Effector CD4-positive, alpha-beta T cell (primary cell): ENCODE measurements around the gene CNTNAP2.
"Not testable (repeated sequence)": the region's sequence is repeated elsewhere in the genome, so short reads cannot be mapped to it uniquely, and the experiment has no call there.

Source experiments
- DNase-seq: peaks from one replicate; pipeline ENCODE4 v3.0.0-alpha.2; 2020

The CNTNAP2 gene

DNA sequence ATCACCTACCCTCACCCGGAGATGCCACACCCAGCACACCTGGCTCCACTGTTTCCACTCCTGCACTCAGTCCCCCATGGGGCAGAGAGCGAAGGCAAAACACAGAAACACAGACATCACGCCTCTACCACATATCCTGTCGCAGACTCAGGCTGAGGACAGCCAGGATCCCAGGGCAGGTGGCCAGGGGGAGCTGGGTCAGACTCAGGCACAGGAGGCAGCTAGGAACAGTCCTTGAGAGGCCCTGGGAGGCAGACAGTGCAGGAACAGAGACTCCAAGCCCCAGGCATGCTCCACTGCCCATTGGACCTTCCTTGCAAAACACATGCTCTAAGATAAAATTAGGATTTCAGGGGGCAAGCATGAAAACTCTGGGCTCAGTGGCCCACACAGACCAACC, 2319.5 kb downstream of the CNTNAP2 start:
- DNase-seq: no peak

DNA sequence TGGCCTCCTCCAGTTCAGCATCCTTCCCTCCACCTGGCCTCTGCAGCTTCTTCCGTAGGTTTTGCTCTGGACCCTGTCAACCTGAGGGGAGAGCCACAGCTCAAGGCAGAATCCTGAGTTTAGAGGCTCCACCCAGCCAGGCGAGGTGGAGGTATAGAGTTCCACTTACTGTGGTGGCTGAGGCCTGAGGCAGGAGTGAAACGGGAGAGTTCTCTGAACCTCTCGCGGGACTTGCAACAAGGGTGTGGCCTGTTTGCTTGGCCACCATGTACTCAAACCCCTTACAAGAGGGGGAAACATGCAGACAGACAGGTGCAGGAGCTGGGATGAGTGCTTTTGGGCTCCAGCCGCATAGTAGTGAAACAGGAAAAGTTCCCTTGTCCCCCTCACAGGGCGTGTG, 2320.0 kb downstream of the CNTNAP2 start:
- DNase-seq: no peak

DNA sequence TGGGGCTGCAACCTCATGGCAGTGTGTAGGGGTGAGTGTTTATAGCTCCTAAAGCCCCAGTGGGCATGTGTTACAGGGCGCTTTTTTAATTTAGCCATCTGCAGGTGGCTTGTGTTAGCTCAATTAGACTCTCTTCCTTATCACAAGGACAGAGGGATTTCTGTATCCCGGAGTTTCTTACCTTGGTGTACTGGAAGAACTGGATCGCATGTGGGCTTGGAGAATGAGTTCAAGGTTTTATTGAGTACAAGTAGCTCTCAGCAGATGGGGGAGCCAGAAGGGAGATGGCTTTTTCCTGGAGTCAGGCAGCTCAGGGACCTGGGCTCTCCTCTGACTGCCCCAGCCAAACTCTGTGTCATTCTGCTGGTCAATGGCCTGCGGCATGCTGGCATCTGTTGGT, 2320.4 kb downstream of the CNTNAP2 start:
- no peak for DNase-seq

DNA sequence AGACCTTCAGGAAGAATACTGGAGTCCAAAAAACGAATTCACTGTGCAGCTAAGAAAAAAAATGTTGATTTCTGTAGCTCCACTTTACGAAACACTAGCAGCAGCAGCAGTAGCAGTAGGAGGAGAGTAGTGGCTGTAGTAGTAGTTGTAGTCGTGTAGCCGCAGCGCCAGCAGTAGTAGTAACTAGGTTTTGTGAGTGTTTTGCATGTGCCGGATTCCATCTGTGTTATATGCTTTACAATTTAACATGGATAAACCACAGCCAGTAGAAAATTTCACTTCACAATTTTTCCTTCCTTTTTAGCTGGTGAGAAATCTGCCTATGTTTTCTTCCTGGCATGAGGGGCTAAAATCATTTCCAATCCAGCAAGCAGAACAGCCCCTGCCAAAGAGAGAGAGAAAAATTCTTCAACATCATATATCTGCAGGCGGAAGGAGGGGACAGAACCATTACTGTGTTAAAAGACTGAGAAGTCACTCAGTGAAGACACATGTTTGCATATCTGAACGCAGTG, 2325.6 kb downstream of the CNTNAP2 start:
- no peak for DNase-seq

DNA sequence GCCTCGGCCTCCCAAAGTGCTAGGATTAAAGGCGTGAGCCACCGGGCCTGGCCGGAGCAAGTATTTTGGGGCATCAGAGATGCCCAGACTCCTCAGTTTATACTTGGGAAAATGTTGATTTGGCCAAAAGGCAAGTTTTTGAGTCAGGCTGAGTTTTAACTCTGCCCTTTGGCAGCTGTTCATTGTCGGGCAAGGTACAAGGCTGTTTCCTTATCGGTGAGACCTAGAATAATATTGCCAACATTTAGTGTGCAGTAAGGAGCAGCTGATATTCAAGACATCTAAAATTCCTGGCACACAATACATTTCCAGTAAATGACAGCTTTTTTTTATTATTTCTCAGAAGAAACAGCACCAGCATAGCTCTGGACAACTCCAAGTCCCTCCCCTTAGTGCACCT, 2326.3 kb downstream of the CNTNAP2 start:
- no peak for DNase-seq

DNA sequence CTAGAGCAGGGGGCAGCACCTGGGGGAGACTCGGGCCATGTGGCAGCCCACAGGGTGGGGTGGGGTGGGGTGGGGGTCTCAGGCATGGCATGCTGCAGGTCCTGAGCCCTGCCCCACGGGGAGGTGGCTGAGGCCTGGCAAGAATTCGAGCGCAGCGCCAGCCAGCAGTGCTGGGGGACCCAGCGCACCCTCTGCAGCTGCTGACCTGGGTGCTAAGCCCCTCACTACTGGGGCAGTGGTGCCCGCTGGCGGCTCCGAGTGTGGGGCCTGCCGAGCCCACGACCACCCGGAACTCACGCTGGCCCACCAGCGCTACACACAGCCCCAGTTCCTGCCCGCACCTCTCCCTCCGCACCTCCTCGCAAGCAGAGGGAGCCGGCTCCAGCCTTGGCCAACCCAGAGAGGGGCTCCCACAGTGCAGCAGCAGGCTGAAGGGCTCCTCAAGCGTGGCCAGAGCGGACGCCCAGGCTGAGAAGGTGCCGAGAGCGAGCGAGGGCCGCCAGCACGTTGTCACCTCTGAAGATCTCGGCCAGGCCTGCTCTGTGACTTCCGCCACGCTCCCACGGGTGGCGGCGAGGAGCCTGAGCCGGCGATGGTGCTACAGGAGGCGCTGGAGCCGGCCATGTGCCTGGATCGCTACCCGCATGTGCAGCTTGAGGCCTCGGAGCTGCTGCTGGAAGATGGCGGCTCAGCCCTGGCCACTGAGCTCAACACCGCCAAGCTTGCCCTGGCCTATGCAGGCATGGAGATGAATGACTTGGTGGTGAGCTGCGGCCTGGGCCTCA, 2328.9 kb downstream of the CNTNAP2 start:
- DNase-seq: no peak

DNA sequence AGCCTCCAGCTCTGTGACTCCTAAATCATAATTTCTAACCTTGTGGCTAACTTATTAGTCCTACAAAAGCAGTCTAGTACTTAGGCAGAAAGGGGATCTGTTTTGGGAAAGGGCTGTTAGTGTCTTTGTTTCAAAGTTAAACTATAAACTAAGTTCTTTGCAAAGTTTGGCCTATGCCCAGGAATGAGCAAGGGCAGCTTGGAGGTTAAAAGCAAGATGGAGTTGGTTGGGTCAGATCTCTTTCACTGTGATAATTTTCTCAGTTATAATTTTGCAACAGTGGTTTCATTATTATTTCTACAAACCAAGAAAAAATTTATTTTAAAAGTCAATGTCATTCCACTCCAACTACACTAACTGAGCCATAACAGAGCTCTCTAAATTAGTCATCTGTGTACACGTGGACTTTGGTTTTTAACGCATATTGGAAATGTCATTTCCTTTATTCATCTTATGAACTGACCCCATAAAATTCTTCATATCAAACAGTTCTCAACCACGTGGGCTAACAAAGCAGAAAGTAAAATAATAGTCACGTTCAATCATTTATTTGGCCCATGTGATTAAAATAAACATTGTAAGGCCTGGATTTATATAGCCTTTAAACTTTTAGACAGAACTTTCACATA, 2330.7 kb downstream of the CNTNAP2 start:
- DNase-seq: no peak

DNA sequence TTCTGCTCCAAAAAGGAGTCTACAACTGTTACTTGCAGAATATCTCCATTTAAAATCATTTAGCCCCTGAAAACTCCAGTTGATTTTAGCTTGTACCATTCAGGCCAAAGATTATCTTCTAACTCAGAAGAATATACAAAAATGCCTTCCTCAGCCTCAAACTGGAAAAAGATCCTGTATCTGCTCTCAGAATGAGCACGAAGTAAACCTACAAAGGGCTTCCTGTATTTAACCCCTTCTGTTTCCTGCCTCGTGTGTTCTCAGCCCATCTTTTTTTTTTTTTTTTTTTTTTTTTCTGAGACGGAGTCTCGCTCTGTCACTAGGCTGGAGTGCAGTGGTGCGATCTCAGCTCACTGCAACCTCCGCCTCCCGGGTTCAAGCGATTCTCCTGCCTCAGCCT, 2334.9 kb downstream of the CNTNAP2 start:
- DNase-seq: not testable (repeated sequence)

DNA sequence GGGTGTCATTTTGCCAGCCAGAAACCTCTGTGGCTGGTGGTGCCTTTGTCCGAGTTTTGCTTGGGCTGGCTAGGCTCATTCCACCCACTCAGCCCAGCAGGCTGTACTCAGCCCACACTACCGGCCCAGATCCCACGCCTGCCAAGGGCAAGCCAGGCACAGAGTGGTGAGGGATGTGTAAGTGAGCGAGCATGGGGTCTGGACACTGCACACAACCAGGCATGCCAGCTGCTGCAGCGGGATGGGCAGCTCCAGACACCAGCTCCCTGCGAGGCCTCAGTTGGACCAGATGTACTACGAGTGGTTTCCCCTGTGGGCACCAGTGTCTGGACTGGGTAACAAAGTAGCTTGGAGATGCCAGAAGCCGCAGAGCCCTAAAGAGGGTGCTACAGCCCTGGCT, 2339.8 kb downstream of the CNTNAP2 start:
- no peak for DNase-seq

DNA sequence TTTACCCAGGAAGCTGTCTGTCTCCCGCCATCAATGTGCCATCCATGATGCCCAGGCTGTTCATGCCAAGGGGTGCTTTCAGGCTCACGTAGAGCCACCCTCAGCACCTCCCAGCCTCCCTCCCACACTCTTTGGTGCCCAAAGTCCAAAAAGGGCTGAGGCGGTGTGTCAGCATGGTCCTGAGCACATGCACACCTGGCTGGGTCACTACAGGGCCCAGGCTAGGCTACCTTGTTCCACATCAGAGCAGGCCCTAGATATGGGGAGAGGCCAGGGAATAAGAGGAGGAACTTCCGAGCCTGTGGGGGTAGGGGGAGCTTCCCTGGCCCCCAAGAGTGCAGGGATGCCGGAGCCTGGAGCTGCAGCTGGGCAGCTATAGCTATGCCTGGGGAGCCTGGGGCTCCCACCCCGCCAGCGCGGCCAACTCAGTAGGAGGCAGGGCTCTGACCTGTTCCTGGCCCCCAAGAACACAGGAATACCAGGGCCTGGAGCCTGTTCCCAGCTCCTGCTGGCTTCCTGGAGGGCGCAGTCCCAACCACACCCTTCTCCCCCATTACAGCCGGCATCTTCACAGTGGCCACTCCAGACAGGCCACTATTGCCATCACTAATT, 2340.8 kb downstream of the CNTNAP2 start:
- no peak for DNase-seq

DNA sequence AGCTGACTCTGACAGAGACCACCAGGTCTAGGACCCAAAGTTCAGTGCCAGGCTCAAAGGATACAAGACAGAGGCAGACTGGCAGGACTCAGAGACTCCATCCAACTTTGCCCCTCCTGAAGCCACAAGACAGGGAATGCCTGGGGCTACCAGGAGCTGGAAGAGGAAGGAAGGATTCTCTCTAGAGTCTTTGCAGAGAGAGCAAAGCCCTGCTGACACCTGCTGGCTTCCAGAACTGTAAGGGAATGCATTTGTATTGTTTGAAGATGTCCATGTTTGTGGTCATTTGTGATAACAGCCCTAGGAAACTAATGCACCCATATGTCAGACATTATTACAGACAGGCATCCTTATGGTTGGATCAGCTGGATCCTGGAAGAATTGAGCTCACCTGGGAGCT, 2341.7 kb downstream of the CNTNAP2 start:
- DNase-seq: no peak

DNA sequence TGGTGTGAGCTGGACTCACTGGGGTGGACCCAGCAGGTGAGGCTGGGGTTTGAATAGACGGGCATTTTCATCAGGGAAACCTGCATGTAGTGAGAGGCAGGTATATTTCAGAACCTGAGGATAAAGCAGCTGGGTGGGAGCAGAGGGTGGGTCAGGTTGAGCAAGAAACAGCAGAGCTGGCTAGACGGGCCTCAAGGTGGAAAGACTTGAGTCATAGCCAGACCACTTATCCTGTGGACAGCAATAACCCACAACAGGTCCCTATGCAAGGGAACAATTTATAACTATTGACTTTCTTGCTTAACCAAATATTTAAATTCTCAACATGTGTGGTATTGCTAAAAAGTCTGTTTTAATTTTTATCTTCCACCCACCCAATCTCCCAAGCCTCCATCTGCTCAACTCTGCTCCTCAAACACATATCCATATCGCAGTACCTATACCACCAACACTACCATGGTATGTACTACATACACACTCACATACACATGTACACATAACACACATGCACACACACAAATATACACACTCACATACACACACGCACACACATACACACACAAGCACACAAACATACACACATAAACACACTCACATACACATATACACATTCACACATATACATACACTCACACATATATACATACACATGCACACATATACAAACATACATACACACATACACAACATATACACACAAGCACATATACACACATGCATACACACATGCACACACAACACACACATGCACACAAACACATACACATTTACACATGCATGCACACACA, 2345.0 kb downstream of the CNTNAP2 start:
- DNase-seq: no peak

DNA sequence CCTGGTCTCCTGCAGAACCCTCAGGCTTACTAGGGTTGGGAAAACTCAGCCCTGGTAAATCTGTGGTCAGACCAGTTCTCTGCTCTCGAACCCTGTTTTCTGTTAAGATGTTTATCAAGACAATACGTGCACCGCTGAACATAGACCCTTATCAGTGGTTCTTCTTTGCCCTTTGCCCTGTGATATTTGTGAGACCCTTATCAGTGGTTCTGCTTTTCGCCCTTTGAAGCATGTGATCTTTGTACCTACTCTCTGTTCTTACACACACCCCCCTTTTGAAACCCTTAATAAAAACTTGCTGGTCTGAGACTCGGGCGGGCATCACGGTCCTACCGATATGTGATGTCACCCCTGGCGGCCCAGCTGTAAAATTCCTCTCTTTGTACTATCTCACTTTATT, 2346.2 kb downstream of the CNTNAP2 start:
- DNase-seq: not testable (repeated sequence)

DNA sequence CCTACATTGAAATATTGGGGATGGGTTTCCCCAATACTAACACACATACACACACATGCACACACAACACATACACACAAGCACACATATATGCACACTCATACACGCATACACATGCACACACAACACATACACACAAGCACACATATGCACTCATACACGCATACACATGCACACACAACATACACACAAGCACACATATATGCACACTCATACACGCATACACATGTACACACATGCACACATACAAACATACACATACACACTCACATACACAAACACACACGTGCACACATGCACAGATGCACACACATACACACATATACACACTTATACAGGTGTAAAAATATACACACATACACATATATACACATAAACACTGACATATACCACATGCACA, 2346.6 kb downstream of the CNTNAP2 start:
- no peak for DNase-seq

DNA sequence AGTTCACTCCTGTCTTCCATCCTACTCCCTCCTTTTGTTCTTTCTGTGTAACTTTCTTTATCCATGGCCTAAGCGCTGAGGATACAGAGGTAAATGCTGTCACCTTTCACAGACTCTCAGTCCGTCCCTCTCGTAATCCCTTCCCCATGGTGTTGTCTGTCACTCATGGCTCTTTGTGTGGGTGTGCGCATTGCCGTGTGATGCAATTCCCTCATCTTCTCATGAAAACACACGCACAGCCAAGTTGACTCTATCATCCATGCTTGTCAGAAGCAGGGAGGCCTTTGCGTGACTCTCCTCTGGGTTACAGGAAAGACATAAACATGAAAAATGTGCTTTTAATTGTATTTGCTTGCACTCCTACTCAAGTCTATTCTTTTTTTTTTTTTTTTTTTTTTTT, 2348.3 kb downstream of the CNTNAP2 start:
- DNase-seq: no peak

DNA sequence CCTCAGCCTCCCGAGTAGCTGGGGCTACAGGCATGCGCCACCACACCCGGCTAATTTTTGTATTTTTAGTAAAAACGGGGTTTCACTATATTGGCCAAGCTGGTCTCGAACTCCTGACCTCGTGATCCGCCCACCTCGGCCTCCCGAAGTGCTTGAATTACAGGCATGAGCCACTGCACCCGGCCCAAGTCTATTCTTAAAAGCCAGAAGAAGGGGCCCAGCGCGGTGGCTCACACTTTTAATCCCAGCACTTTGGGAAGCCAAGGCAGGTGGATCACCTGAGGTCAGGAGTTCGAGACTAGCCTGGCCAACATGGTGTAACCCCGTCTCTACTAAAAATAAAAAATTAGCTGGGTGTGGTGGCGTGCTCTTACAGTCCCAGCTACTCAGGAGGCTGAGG, 2348.8 kb downstream of the CNTNAP2 start:
- DNase-seq: not testable (repeated sequence)

DNA sequence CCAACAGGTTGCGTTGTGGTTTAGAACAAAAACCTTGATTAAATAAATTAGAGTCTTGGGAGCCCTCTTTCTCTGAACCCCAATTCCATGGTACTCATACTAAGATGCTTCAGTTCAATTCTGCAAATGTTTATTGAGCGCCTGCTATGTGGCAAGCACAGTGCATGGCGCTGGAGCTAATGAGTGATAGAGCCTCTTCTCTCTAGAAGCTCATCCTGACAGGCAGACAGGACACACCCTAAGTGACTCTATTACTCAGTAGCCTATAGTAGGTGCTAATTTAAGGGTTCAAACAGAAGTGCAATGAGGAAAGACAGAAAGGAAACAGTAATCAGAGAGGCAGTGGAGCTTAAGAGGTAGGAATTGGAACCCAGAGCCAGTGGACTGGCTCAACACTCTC, 2349.5 kb downstream of the CNTNAP2 start:
- no peak for DNase-seq

DNA sequence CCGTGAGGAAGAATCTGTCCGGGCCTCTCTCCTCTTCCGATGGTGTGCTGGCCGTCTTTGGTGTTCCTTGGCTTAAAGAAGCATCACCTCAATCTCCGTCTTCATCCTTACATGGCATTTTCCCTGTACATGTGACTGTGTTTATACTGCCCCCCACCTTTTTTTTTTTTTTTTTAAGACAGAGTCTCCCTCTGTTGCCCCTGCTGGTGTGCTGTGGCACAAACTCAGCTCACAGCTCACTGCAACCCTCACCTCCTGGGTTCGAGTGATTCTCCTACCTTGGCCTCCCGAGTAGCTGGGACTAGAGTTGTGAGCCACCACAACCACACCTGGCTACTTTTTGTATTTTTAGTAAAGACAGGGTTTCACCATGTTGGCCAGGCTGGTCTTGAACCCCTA, 2352.1 kb downstream of the CNTNAP2 start:
- DNase-seq: no peak
